Neuronal stem cell (in vitro differentiated cells): ENCODE data around the gene STMN3.

Source experiments
- DNase-seq: peaks from one replicate; pipeline ENCODE4 v3.0.0-alpha.2; 2013; ENCODE audit warnings: low spot score
- H2AFZ ChIP-seq: one replicate; pipeline ENCODE4 v1.6.1; 2013; ENCODE audit warnings: mild to moderate bottlenecking, low read length, inconsistent platforms
- H2AK5ac ChIP-seq: 2 replicates; pipeline ENCODE4 v1.6.1; 2013; ENCODE audit warnings: low read depth, mild to moderate bottlenecking, inconsistent platforms, low read length, moderate library complexity, mixed read lengths
- H2BK120ac ChIP-seq: 2 replicates; pipeline ENCODE4 v1.6.1; 2013; ENCODE audit warnings: low read depth, mild to moderate bottlenecking, inconsistent platforms, low read length, moderate library complexity, mixed read lengths
- H2BK12ac ChIP-seq: one replicate; pipeline ENCODE4 v1.6.1; 2013; ENCODE audit warnings: low read length, inconsistent platforms
- H2BK15ac ChIP-seq: 2 replicates; pipeline ENCODE4 v1.6.1; 2013; ENCODE audit warnings: mild to moderate bottlenecking, low read length, inconsistent platforms, mixed read lengths
- H2BK5ac ChIP-seq: one replicate; pipeline ENCODE4 v1.6.1; 2013; ENCODE audit warnings: inconsistent platforms, mild to moderate bottlenecking, low read length, moderate library complexity
- H3K14ac ChIP-seq: one replicate; pipeline ENCODE4 v1.6.1; 2013; ENCODE audit warnings: low read length, inconsistent platforms
- H3K18ac ChIP-seq: 2 replicates; pipeline ENCODE4 v1.6.1; 2013; ENCODE audit warnings: low read length, inconsistent platforms
- H3K23ac ChIP-seq: 2 replicates; pipeline ENCODE4 v1.6.1; 2013; ENCODE audit warnings: low read depth, mild to moderate bottlenecking, mixed read lengths, low read length, inconsistent platforms; ENCODE audit not compliant: poor library complexity
- H3K27ac ChIP-seq: replicated peaks from 3 replicates; pipeline ENCODE4 v1.5.1; 2013; ENCODE audit warnings: low read length, inconsistent platforms
- H3K27me3 ChIP-seq, 3 experiments: 2 replicates each; pipeline ENCODE4 v1.6.1; 2013; ENCODE audit warnings: low read length in 3 of 3, mild to moderate bottlenecking in 2 of 3, inconsistent platforms in 1 of 3, low read depth in 1 of 3, mixed read lengths in 1 of 3, moderate library complexity in 1 of 3; ENCODE audit not compliant: control insufficient read depth in 3 of 3, insufficient read depth in 3 of 3
- H3K36me3 ChIP-seq, 2 donors: replicated peaks in 1 of 2; 2 replicates each; pipeline ENCODE4 v1.6.1; 2013; ENCODE audit warnings: low read length in 2 of 2; ENCODE audit not compliant: control insufficient read depth in 2 of 2, insufficient read depth in 2 of 2
- H3K4ac ChIP-seq: 2 replicates; pipeline ENCODE4 v1.6.1; 2013; ENCODE audit warnings: inconsistent platforms, mild to moderate bottlenecking, low read length, moderate library complexity
- H3K4me1 ChIP-seq, 2 donors: 1 replicate in 1 of 2; 2 replicates in 1 of 2; pipeline ENCODE4 v1.6.1; 2013; ENCODE audit warnings: low read length in 2 of 2, low read depth in 1 of 2; ENCODE audit not compliant: control insufficient read depth in 2 of 2, insufficient read depth in 1 of 2
- H3K4me2 ChIP-seq: one replicate; pipeline ENCODE4 v1.6.1; 2013; ENCODE audit warnings: mild to moderate bottlenecking, low read length, inconsistent platforms; ENCODE audit not compliant: insufficient read depth, poor library complexity, severe bottlenecking
- H3K4me3 ChIP-seq, 2 donors: 2 replicates each; pipeline ENCODE4 v1.5.1; 2013; ENCODE audit warnings: low read length in 2 of 2, mild to moderate bottlenecking in 2 of 2, inconsistent platforms in 1 of 2, moderate library complexity in 1 of 2
- H3K79me1 ChIP-seq: one replicate; pipeline ENCODE4 v1.6.1; 2013; ENCODE audit warnings: low read depth, mild to moderate bottlenecking, inconsistent platforms, low read length, moderate library complexity
- H3K9ac ChIP-seq: one replicate; pipeline ENCODE4 v1.6.1; 2013; ENCODE audit warnings: mild to moderate bottlenecking, low read depth, low read length, inconsistent platforms; ENCODE audit not compliant: poor library complexity
- H3K9me3 ChIP-seq, 2 donors: replicated peaks in 1 of 2; 2 replicates each; pipeline versions ENCODE3 to v1.6.1; 2013; ENCODE audit warnings: low read length in 2 of 2, mild to moderate bottlenecking in 2 of 2, inconsistent platforms in 1 of 2, low read depth in 1 of 2, mixed read lengths in 1 of 2, moderate library complexity in 1 of 2; ENCODE audit not compliant: control insufficient read depth in 2 of 2, insufficient read depth in 1 of 2
- H4K8ac ChIP-seq: one replicate; pipeline ENCODE4 v1.6.1; 2013; ENCODE audit warnings: low read depth, mild to moderate bottlenecking, inconsistent platforms, low read length, moderate library complexity
- H4K91ac ChIP-seq: one replicate; pipeline ENCODE4 v1.6.1; 2013; ENCODE audit warnings: low read length, low read depth, mild to moderate bottlenecking, inconsistent platforms; ENCODE audit not compliant: poor library complexity
- WGBS, 2 donors: extraction: QIAGEN DNeasy Blood & Tissue Kit; methylation state at CpG; one replicate each; pipeline ENCODE4 v1.1.7; 2013; ENCODE audit warnings: missing lambda C conversion rate in 2 of 2, mixed read lengths in 1 of 2; ENCODE audit not compliant: insufficient read length in 2 of 2, insufficient replicate concordance in 1 of 2; ENCODE audit errors: extremely low coverage in 2 of 2; 5-methylcytosine and 5-hydroxymethylcytosine counted together

Gene STMN3

DNA sequence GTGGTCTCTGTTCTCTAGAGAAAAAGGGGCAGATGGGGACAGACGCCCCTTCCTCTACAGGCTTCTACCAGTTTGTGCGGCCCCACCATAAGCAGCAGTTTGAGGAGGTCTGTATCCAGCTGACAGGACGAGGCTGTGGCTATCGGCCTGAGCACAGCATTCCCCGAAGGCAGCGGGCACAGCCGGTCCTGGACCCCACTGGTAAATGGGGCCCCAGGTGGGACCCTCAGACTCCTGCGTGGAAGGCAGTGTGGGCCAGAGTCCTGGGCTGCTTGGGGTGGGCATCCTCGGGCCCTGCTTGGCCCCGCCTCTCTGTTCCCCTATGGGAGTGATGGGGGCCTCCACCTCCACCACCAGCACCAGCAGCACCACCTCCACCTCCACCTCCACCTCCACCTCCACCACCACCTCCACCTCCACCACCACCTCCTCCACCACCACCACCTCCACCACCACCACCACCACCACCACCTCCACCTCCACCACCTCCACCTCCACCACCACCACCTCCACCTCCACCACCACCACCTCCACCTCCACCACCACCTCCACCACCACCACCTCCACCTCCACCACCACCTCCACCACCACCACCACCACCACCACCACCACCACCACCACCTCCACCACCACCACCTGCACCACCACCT, 40.0 kb upstream of the STMN3 start:
- Histone ChIP-seq H3K36me3 (peaks cover 0 to 47% of the 10 kb centered on the region in 2 donors), H2AK5ac (no peak overlapping the region), H4K8ac (no peak overlapping the region), H3K18ac (no peak overlapping the region), H3K14ac (no peak overlapping the region), H3K27me3 (no peaks in the 10 kb centered on the region), H3K9ac (no peak overlapping the region), H3K4ac (no peak overlapping the region), H2BK12ac (no peak overlapping the region), H2BK120ac (no peak overlapping the region), H3K4me3 (no peak overlapping the region), H3K79me1 (peaks cover 6% of the 10 kb centered on the region), H4K91ac (no peak overlapping the region), H2BK15ac (no peak overlapping the region), H2BK5ac (no peak overlapping the region), H3K4me2 (no peak overlapping the region), H2AFZ (no peak overlapping the region), H3K23ac (no peak overlapping the region), H3K27ac (no peak overlapping the region), H3K9me3 (peaks cover 0 to 2% of the 10 kb centered on the region in 2 donors), H3K4me1 (peaks cover 0 to 14% of the 10 kb centered on the region in 2 donors)
- no peak for DNase-seq
- WGBS, 2 donors = no CpG with 5 or more reads among the region's 10 CpGs

DNA sequence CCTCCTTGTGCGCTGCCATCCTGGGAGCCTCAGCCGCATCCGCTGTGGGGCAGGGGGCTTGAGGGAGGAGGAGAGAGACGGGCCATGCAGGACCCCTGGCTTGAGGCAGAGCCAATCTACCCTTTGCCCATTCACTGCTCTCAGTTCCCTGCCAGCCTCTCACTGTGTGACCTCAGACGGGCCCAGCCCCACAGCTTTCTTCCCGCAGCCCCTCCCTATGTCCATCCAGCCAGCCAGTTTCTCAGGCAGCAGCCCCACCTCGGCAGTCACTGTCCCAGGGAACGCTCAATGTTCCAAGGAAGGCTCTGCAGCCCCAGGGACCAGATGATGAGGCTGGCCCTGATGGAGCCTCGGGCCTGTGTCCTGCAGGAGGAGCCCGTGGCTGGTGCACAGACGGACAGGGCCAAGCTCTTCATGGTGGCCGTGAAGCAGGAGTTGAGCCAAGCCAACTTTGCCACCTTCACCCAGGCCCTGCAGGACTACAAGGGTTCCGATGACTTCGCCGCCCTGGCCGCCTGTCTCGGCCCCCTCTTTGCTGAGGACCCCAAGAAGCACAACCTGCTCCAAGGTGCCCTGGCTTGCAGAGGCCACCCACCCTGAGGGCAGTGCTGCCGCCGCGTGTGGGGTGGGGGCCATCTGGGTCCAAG, 39.3 kb upstream of the STMN3 start:
- H2BK12ac ChIP-seq = peak overlapping the region; percentile 22
- no peak overlapping the region for H3K27ac ChIP-seq
- peak overlapping the region; percentile 92 for H4K8ac ChIP-seq
- no peak overlapping the region for H3K9ac ChIP-seq
- no peak overlapping the region for H4K91ac ChIP-seq
- DNase-seq = no peak
- peaks cover 0 to 42% of the 10 kb centered on the region in 2 donors for H3K36me3 ChIP-seq
- no peak overlapping the region for H3K23ac ChIP-seq
- no peak overlapping the region for H3K4me2 ChIP-seq
- H2AK5ac ChIP-seq = peak overlapping the region; percentile 70
- no peak overlapping the region for H3K4me3 ChIP-seq
- H3K14ac ChIP-seq = peak overlapping the region; percentile 89
- H2BK15ac ChIP-seq = no peak overlapping the region
- no CpG with 5 or more reads among the region's 20 CpGs for WGBS, 2 donors
- no peaks in the 10 kb centered on the region for H3K27me3 ChIP-seq
- H3K9me3 ChIP-seq = peaks cover 0 to 2% of the 10 kb centered on the region in 2 donors
- peak overlapping the region; percentile 35 for H2BK5ac ChIP-seq
- peaks cover 0 to 14% of the 10 kb centered on the region in 2 donors for H3K4me1 ChIP-seq
- H3K79me1 ChIP-seq = peaks cover 6% of the 10 kb centered on the region
- no peak overlapping the region for H3K4ac ChIP-seq
- H3K18ac ChIP-seq = no peak overlapping the region
- H2AFZ ChIP-seq = no peak overlapping the region
- no peak overlapping the region for H2BK120ac ChIP-seq

DNA sequence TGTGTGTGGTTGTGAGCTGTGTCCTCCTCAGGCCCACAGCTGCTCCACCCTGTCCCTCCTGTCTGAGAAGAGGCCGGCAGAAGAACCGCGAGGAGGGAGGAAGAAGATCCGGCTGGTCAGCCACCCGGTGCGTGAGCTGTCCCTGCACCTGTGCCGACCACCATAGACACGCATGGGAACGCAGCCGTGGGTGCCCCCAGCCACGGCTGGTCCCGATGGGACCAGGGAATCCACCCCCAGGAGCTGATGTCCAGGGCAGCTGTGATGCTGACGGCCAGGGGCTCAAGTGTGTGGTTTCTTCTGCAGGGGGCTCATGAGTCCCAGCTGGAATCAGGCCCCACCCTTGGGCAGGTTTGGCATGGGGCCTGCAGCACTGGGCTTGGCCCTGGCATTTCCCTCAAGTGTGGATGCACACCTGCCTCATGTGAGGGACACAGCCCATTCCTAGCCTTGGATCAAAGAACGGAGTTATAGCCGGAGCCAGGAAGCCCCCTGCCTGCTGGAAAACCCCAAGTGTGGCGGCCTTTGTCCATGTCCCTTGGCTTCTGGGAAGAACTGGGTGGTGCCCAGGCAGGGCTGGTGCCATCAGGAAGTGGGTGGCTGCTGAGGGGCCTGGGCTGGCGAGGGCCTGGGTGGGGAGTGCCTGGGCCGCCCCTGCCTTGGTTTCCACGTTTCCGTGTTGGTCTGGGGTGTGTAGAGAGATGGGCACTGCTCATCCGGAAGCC, 38.6 kb upstream of the STMN3 start:
- Histone ChIP-seq H2BK120ac (no peak overlapping the region), H3K4ac (no peak overlapping the region), H3K36me3 (peaks cover 0 to 35% of the 10 kb centered on the region in 2 donors), H3K27ac (no peak overlapping the region), H2AK5ac (peak overlapping the region; percentile 70), H3K4me3 (no peak overlapping the region), H2BK12ac (peak overlapping the region; percentile 22), H3K9ac (no peak overlapping the region), H3K79me1 (peaks cover 3% of the 10 kb centered on the region), H3K9me3 (peaks cover 0 to 2% of the 10 kb centered on the region in 2 donors), H4K8ac (peak overlapping the region; percentile 92), H3K4me2 (no peak overlapping the region), H3K4me1 (peaks cover 6 to 10% of the 10 kb centered on the region in 2 donors), H3K27me3 (no peaks in the 10 kb centered on the region), H2BK15ac (no peak overlapping the region), H3K23ac (peak overlapping the region; percentile 3), H4K91ac (no peak overlapping the region), H3K14ac (peak overlapping the region; percentile 6), H2BK5ac (peak overlapping the region; percentile 35), H3K18ac (no peak overlapping the region), H2AFZ (no peak overlapping the region)
- no peak for DNase-seq
- WGBS, 2 donors = no CpG with 5 or more reads among the region's 21 CpGs
